H1 (cell line): ENCODE results near the gene RTTN. TPM values are rescaled to one million over a fixed set of nuclear protein-coding genes. Genes with fewer than 3 reads are reported as not detected.

Experiments used
- CTCF ChIA-PET: fragments of 300-600 bp; sonication (Branson Sonifier 250); formaldehyde crosslinking; loops from one replicate; lab custom pipeline; 2021; ENCODE audit not compliant: partially characterized antibody; lab: Charles Lee
- POLR2A ChIA-PET: fragments of 300-600 bp; sonication (Branson Sonifier 250); formaldehyde crosslinking; loops from one replicate; lab custom pipeline; 2021; ENCODE audit warnings: inconsistent platforms; ENCODE audit not compliant: partially characterized antibody; lab: Charles Lee
- DNase-seq, 2 experiments: peaks; one replicate each; pipeline versions ENCODE4 v3.0.0 to v3.0.0-alpha.2; 2010 to 2022; ENCODE audit warnings: low spot score in 2 of 2, low read depth in 1 of 2, mixed read lengths in 1 of 2
- FAIRE-seq: peaks from 2 replicates; lab custom pipeline; 2011; peaks lifted over from hg19 to GRCh38; lab: Jason Lieb, UNC
- H2AFZ ChIP-seq: 2 replicates; pipeline ENCODE4 v1.8.1; 2012; ENCODE audit warnings: low read length, inconsistent platforms
- H2AK5ac ChIP-seq: 2 replicates; pipeline ENCODE4 v1.6.1; 2013; ENCODE audit warnings: low read depth, low read length
- H2BK120ac ChIP-seq: replicated peaks from 2 replicates; pipeline ENCODE3; 2013; ENCODE audit warnings: low read depth, low read length, inconsistent platforms
- H2BK12ac ChIP-seq: 2 replicates; pipeline ENCODE4 v1.6.1; 2013; ENCODE audit warnings: low read depth, low read length
- H2BK15ac ChIP-seq: 2 replicates; pipeline ENCODE4 v1.6.1; 2013; ENCODE audit warnings: low read length
- H2BK20ac ChIP-seq: 2 replicates; pipeline ENCODE4 v1.6.1; 2013; ENCODE audit warnings: low read length
- H2BK5ac ChIP-seq: 2 replicates; pipeline ENCODE4 v1.6.1; 2013; ENCODE audit warnings: low read depth, low read length
- H3K14ac ChIP-seq: 2 replicates; pipeline ENCODE4 v1.6.1; 2013; ENCODE audit warnings: inconsistent platforms; ENCODE audit not compliant: insufficient read length
- H3K18ac ChIP-seq: 2 replicates; pipeline ENCODE4 v1.6.1; 2013; ENCODE audit warnings: low read length; ENCODE audit errors: extremely low read depth
- H3K23ac ChIP-seq: 2 replicates; pipeline ENCODE4 v1.6.1; 2013; ENCODE audit warnings: inconsistent platforms; ENCODE audit not compliant: insufficient read length
- H3K23me2 ChIP-seq: 2 replicates; pipeline ENCODE4 v1.6.1; 2013; ENCODE audit warnings: low read depth, low read length
- H3K27ac ChIP-seq: 2 replicates; pipeline ENCODE4 v1.6.1; 2011; ENCODE audit warnings: low read depth, low read length, inconsistent platforms
- H3K27me3 ChIP-seq, 4 experiments: replicated peaks in 1 of 4; 1 replicate in 1 of 4; 2 replicates in 3 of 4; pipeline versions ENCODE4 v1.6.1 to v1.8.1; 2011 to 2013; ENCODE audit warnings: low read length in 3 of 4, mild to moderate bottlenecking in 3 of 4, inconsistent platforms in 2 of 4, mixed read lengths in 2 of 4, moderate library complexity in 1 of 4; ENCODE audit not compliant: control insufficient read depth in 3 of 4, insufficient read depth in 3 of 4; ENCODE audit errors: extremely low read depth in 1 of 4
- H3K36me3 ChIP-seq, 4 experiments: 2 replicates each; pipeline versions ENCODE4 v1.6.1 to v1.8.1; 2011 to 2013; ENCODE audit warnings: mild to moderate bottlenecking in 4 of 4, low read length in 3 of 4, moderate library complexity in 2 of 4, control low read depth in 1 of 4, inconsistent platforms in 1 of 4; ENCODE audit not compliant: insufficient read depth in 4 of 4, control insufficient read depth in 2 of 4
- H3K4ac ChIP-seq: replicated peaks from 2 replicates; pipeline ENCODE3; 2013; ENCODE audit warnings: low read length, low read depth, mixed read lengths, inconsistent platforms; ENCODE audit not compliant: insufficient read length
- H3K4me1 ChIP-seq, 4 experiments: replicated peaks in 1 of 4; 1 replicate in 1 of 4; 2 replicates in 3 of 4; pipeline versions ENCODE4 v1.6.1 to v1.8.1; 2011 to 2013; ENCODE audit warnings: low read length in 3 of 4, inconsistent platforms in 2 of 4, mixed read lengths in 1 of 4; ENCODE audit not compliant: insufficient read depth in 4 of 4, control insufficient read depth in 3 of 4
- H3K4me2 ChIP-seq, 2 experiments: 2 replicates each; pipeline versions ENCODE4 v1.6.1 to v1.8.1; 2011 to 2013; ENCODE audit warnings: low read depth in 2 of 2, low read length in 2 of 2, control low read depth in 1 of 2, inconsistent platforms in 1 of 2, mild to moderate bottlenecking in 1 of 2; ENCODE audit not compliant: insufficient read depth in 1 of 2
- H3K4me3 ChIP-seq, 4 experiments: fragments of 200-600, 300-600 bp in 1 of 4; sonication (generic), shearing (Covaris generic), sonication (Bioruptor Twin) in 1 of 4; 2 replicates each; pipeline versions ENCODE4 v1.5.1 to v1.8.1; 2011 to 2016; ENCODE audit warnings: low read length in 4 of 4, low read depth in 3 of 4, control low read depth in 2 of 4, inconsistent platforms in 2 of 4, mild to moderate bottlenecking in 2 of 4, mixed read lengths in 1 of 4, moderate library complexity in 1 of 4; ENCODE audit not compliant: insufficient read depth in 2 of 4; ENCODE audit errors: extremely low read depth in 1 of 4
- H3K56ac ChIP-seq: replicated peaks from 2 replicates; pipeline ENCODE3; 2013; ENCODE audit warnings: low read depth, mild to moderate bottlenecking, mixed read lengths, low read length, inconsistent platforms; ENCODE audit not compliant: insufficient read length
- H3K79me1 ChIP-seq: 2 replicates; pipeline ENCODE4 v1.6.1; 2013; ENCODE audit warnings: low read depth, low read length, control low read depth
- H3K79me2 ChIP-seq, 2 experiments: 2 replicates each; pipeline versions ENCODE4 v1.6.1 to v1.8.1; 2012 to 2013; ENCODE audit warnings: low read length in 2 of 2, mild to moderate bottlenecking in 2 of 2, inconsistent platforms in 1 of 2; ENCODE audit not compliant: insufficient read depth in 2 of 2, control insufficient read depth in 1 of 2
- H3K9ac ChIP-seq, 4 experiments: replicated peaks in 1 of 4; 1 replicate in 1 of 4; 2 replicates in 3 of 4; pipeline versions ENCODE4 v1.6.1 to v1.8.1; 2011 to 2013; ENCODE audit warnings: low read depth in 3 of 4, low read length in 3 of 4, control low read depth in 2 of 4, mild to moderate bottlenecking in 2 of 4, moderate library complexity in 2 of 4, inconsistent platforms in 1 of 4; ENCODE audit errors: extremely low read depth in 1 of 4
- H3K9me3 ChIP-seq, 2 experiments: 2 replicates each; pipeline versions ENCODE4 v1.6.1 to v1.8.1; 2012 to 2013; ENCODE audit warnings: mild to moderate bottlenecking in 2 of 2, moderate library complexity in 2 of 2, control low read depth in 1 of 2, inconsistent platforms in 1 of 2, low read depth in 1 of 2, low read length in 1 of 2, mixed read lengths in 1 of 2; ENCODE audit not compliant: insufficient read depth in 2 of 2
- H4K20me1 ChIP-seq, 2 experiments: replicated peaks in 1 of 2; 2 replicates each; pipeline versions ENCODE3 to v1.8.1; 2011 to 2013; ENCODE audit warnings: inconsistent platforms in 2 of 2, low read length in 2 of 2, mild to moderate bottlenecking in 1 of 2; ENCODE audit not compliant: insufficient read depth in 2 of 2, control insufficient read depth in 1 of 2
- H4K5ac ChIP-seq: 2 replicates; pipeline ENCODE4 v1.6.1; 2013; ENCODE audit warnings: low read length, low read depth, mixed read lengths, inconsistent platforms; ENCODE audit not compliant: insufficient read length
- H4K8ac ChIP-seq: 2 replicates; pipeline ENCODE4 v1.8.0; 2013; ENCODE audit warnings: mild to moderate bottlenecking, moderate library complexity, low read length, inconsistent platforms; ENCODE audit not compliant: insufficient read depth; ENCODE audit errors: extremely low read depth
- H4K91ac ChIP-seq: replicated peaks from 2 replicates; pipeline ENCODE3; 2013; ENCODE audit warnings: low read length, mixed read lengths, inconsistent platforms; ENCODE audit not compliant: insufficient read length
- EP300 ChIP-seq, 2 experiments: IDR thresholded peaks; 1 replicate in 1 of 2; 2 replicates in 1 of 2; pipeline ENCODE4 v1.6.1; 2011 to 2012; ENCODE audit warnings: low read depth in 2 of 2, low read length in 2 of 2, mild to moderate bottlenecking in 2 of 2, borderline replicate concordance in 1 of 2, inconsistent platforms in 1 of 2, moderate library complexity in 1 of 2
- HDAC6 ChIP-seq: IDR thresholded peaks from one replicate; pipeline ENCODE4 v1.7.1; 2012; ENCODE audit warnings: low read depth, mild to moderate bottlenecking, inconsistent platforms, low read length, moderate library complexity
- WGBS, 2 experiments: shearing (Covaris generic) in 1 of 2; methylation state at CpG; one replicate each; pipeline versions ENCODE4 v1.1.6 to v1.1.7; 2013 to 2015; ENCODE audit warnings: low lambda C conversion rate in 2 of 2, mixed read lengths in 2 of 2, inconsistent platforms in 1 of 2, low coverage in 1 of 2, missing lambda C conversion rate in 1 of 2; ENCODE audit not compliant: insufficient replicate concordance in 2 of 2, insufficient coverage in 1 of 2, insufficient read length in 1 of 2; ENCODE audit errors: extremely low coverage in 1 of 2, missing lambda C conversion rate in 1 of 2; 5-methylcytosine and 5-hydroxymethylcytosine counted together
- polyA plus RNA-seq, 7 experiments: library from polyadenylated mRNA; depleted of rRNA in 3 of 7; stranded (reverse) in 5 of 7; unstranded in 2 of 7; fragments of >200 nt in 5 of 7; fragments of 200-250 nt in 2 of 7; gene quantifications; 1 replicate in 5 of 7; 2 replicates in 1 of 7; 4 replicates in 1 of 7; pipeline versions ENCODE4 v1.2.1 to v1.2.3, GENCODE V29; 2011 to 2013; ENCODE audit warnings: missing spikeins in 2 of 7, mixed read lengths in 2 of 7
- total RNA-seq: library from RNA; stranded (reverse); fragmentation: NEBNext Ultra II Directional; extraction: Animal tissue kit (Norgen Biotek cat#: 25700); gene quantifications from 2 replicates; pipeline ENCODE4 v1.2.1, GENCODE V29; 2021
- TF ChIP-seq, protein P1 (sequence below), 3 experiments: IDR thresholded peaks; 1 replicate in 2 of 3; 2 replicates in 1 of 3; pipeline versions ENCODE4 v1.5.1 to v1.6.1; 2011; ENCODE audit warnings: low read length in 3 of 3, mild to moderate bottlenecking in 3 of 3, inconsistent platforms in 2 of 3, low read depth in 1 of 3, moderate library complexity in 1 of 3; ENCODE audit not compliant: insufficient read depth in 1 of 3; ENCODE audit errors: control extremely low read depth in 1 of 3

The RTTN gene
- total and polyA plus RNA-seq, 2 of the 8 experiments (the other 6 are each of a cell fraction or from before 2014, with no cell fraction given): 9.1 to 21.4 TPM

DNA sequence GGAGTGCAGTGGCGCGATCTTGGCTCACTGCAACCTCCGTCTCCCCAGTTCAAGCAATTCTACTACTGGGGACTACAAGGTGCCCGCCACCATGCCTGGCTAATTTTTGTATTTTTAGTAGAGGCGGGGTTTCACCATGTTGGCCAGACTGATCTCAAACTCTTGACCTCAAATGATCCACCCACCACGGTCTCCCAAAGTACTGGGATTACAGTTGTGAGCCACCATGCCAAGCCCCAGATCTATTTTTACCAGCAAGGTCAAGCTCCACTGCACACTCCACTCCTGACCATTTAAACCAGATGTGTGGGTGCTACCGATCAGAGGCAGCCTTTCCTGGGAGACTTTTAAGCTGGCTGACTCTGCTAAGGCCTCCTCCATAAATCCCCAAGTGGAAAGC is 190.4 kb downstream of the RTTN start:
- Histone ChIP-seq H3K27ac (no peak overlapping the region), H3K4me3 (no peak overlapping the region), H3K4ac (no peak overlapping the region), H4K8ac (no peak overlapping the region), H3K18ac (no peak overlapping the region), H3K36me3 (peaks cover 0 to 7% (median 0%) of the 10 kb centered on the region in 4 experiments; a peak in 2 of 8 replicates), H3K79me1 (no peaks in the 10 kb centered on the region), H2BK120ac (no peak overlapping the region), H4K20me1 (no peaks in the 10 kb centered on the region), H3K9me3 (no peaks in the 10 kb centered on the region), H3K23ac (no peak overlapping the region), H2AFZ (no peak overlapping the region), H3K23me2 (no peaks in the 10 kb centered on the region; the same call in 1 of the 2 replicates), H2BK20ac (no peak overlapping the region), H3K14ac (no peak overlapping the region), H3K9ac (no peak overlapping the region), H3K4me1 (peaks cover 0 to 6% (median 2%) of the 10 kb centered on the region in 4 experiments; a peak in 2 of 7 replicates), H2AK5ac (no peak overlapping the region), H3K4me2 (no peak overlapping the region), H2BK12ac (no peak overlapping the region), H3K27me3 (no peaks in the 10 kb centered on the region), H3K56ac (no peak overlapping the region), H2BK15ac (no peak overlapping the region), H2BK5ac (no peak overlapping the region), H4K5ac (no peak overlapping the region), H3K79me2 (no peaks in the 10 kb centered on the region)
- no peak for DNase-seq
- CTCF ChIA-PET: no interaction called here
- FAIRE-seq: no peak
- TF ChIP-seq EP300 (IDR thresholded peaks at IDR 0.05; ENCODE audit: borderline replicate concordance in 1 of 2, low read depth in 2 of 2, low read length in 2 of 2) (no peak), HDAC6 (no peak)
- TF ChIP-seq, protein P1, sequence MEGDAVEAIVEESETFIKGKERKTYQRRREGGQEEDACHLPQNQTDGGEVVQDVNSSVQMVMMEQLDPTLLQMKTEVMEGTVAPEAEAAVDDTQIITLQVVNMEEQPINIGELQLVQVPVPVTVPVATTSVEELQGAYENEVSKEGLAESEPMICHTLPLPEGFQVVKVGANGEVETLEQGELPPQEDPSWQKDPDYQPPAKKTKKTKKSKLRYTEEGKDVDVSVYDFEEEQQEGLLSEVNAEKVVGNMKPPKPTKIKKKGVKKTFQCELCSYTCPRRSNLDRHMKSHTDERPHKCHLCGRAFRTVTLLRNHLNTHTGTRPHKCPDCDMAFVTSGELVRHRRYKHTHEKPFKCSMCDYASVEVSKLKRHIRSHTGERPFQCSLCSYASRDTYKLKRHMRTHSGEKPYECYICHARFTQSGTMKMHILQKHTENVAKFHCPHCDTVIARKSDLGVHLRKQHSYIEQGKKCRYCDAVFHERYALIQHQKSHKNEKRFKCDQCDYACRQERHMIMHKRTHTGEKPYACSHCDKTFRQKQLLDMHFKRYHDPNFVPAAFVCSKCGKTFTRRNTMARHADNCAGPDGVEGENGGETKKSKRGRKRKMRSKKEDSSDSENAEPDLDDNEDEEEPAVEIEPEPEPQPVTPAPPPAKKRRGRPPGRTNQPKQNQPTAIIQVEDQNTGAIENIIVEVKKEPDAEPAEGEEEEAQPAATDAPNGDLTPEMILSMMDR (IDR thresholded peaks at IDR 0.05; ENCODE audit: control extremely low read depth in 1 of 3, insufficient read depth in 1 of 3, low read depth in 1 of 3, low read length in 3 of 3): no peak
- TF ChIP-seq, all 59 proteins: peak for 0
- WGBS, 2 experiments: 93% methylated on average over 7 of the region's 7 CpGs; no CpG with 5 or more reads in 1 of the 2 experiments
- H4K91ac ChIP-seq: no peak overlapping the region
- POLR2A ChIA-PET: interaction anchor here (1.0 kb wide), 1 partner anchor 32 kb away, joined by 3 read pairs; no protein-coding TSS in a partner anchor
